IMR-90 (cell line): ENCODE results near the gene ASTL. TPM values are rescaled to one million over a fixed set of nuclear protein-coding genes. Genes with fewer than 3 reads are reported as not detected.

Experiments
- ATAC-seq: fragments of 200-7000 bp; cut with Tn5 transposase; 2 replicates; pipeline ENCODE4 v1.9.1; 2020; ENCODE audit warnings: low read depth, mild to moderate bottlenecking, moderate library complexity
- BruUV-seq: library from RNA; stranded (reverse); fragments of 400-500 nt; replicated peaks from 2 replicates; lab custom pipeline; 2021; lab: Mats Ljungman, UMichigan
- CTCF ChIA-PET: fragments of 300-600 bp; formaldehyde crosslinking; extraction: SDS; loops from one replicate; lab custom pipeline; 2021; ENCODE audit warnings: antibody characterized with exemption; lab: Yijun Ruan, JAX
- POLR2A ChIA-PET: fragments of 300-600 bp; sonication (Branson Sonifier 250); formaldehyde crosslinking; loops from one replicate; lab custom pipeline; 2022; ENCODE audit warnings: antibody characterized with exemption; ENCODE audit not compliant: unreplicated experiment; lab: Charles Lee
- DNase-seq: peaks from one replicate; pipeline ENCODE4 v3.0.0; 2013
- H2AFZ ChIP-seq: replicated peaks from 2 replicates; pipeline ENCODE3; 2013; ENCODE audit warnings: low read length, mild to moderate bottlenecking; ENCODE audit not compliant: poor library complexity
- H2AK5ac ChIP-seq: 2 replicates; pipeline ENCODE4 v1.6.1; 2013; ENCODE audit warnings: low read depth, low read length, inconsistent platforms
- H2AK9ac ChIP-seq: replicated peaks from 2 replicates; pipeline ENCODE3; 2013; ENCODE audit warnings: mild to moderate bottlenecking, low read depth, low read length, moderate library complexity; ENCODE audit not compliant: poor library complexity
- H2BK120ac ChIP-seq: 2 replicates; pipeline ENCODE4 v1.6.1; 2013; ENCODE audit warnings: low read depth, low read length, inconsistent platforms
- H2BK15ac ChIP-seq: 3 replicates; pipeline ENCODE4 v1.6.1; 2013; ENCODE audit warnings: low read depth, low read length, inconsistent platforms
- H2BK20ac ChIP-seq: 2 replicates; pipeline ENCODE4 v1.6.1; 2013; ENCODE audit warnings: low read depth, mild to moderate bottlenecking, inconsistent platforms, low read length, moderate library complexity
- H2BK5ac ChIP-seq: 2 replicates; pipeline ENCODE4 v1.6.1; 2013; ENCODE audit warnings: mild to moderate bottlenecking, low read depth, low read length, inconsistent platforms; ENCODE audit not compliant: poor library complexity, severe bottlenecking
- H3K14ac ChIP-seq: replicated peaks from 2 replicates; pipeline ENCODE4 v1.6.1; 2013; ENCODE audit warnings: low read depth, low read length, inconsistent platforms
- H3K18ac ChIP-seq: 2 replicates; pipeline ENCODE4 v1.6.1; 2013; ENCODE audit warnings: low read depth, low read length, control low read depth
- H3K23ac ChIP-seq: 2 replicates; pipeline ENCODE4 v1.6.1; 2013; ENCODE audit warnings: low read depth, low read length, inconsistent platforms
- H3K27ac ChIP-seq: 2 replicates; pipeline ENCODE4 v1.5.1; 2013; ENCODE audit warnings: mild to moderate bottlenecking, control low read depth, low read length; ENCODE audit not compliant: insufficient read depth
- H3K27me3 ChIP-seq: 2 replicates; pipeline ENCODE4 v1.6.1; 2013; ENCODE audit warnings: low read length; ENCODE audit not compliant: control insufficient read depth, insufficient read depth
- H3K36me3 ChIP-seq: 2 replicates; pipeline ENCODE4 v1.6.1; 2013; ENCODE audit warnings: low read length, mixed read lengths; ENCODE audit not compliant: control insufficient read depth, insufficient read depth
- H3K4ac ChIP-seq: 2 replicates; pipeline ENCODE4 v1.6.1; 2013; ENCODE audit warnings: low read depth, low read length, inconsistent platforms
- H3K4me1 ChIP-seq: 2 replicates; pipeline ENCODE4 v1.6.1; 2013; ENCODE audit warnings: low read length, mixed read lengths; ENCODE audit not compliant: control insufficient read depth, insufficient read depth
- H3K4me2 ChIP-seq: 2 replicates; pipeline ENCODE4 v1.6.1; 2013; ENCODE audit warnings: low read depth, mild to moderate bottlenecking, control low read depth, low read length, moderate library complexity
- H3K4me3 ChIP-seq: 2 replicates; pipeline ENCODE4 v1.5.1; 2013; ENCODE audit warnings: low read depth, mild to moderate bottlenecking, control low read depth, low read length, moderate library complexity; ENCODE audit not compliant: insufficient read depth
- H3K56ac ChIP-seq: 2 replicates; pipeline ENCODE4 v1.6.1; 2013; ENCODE audit warnings: low read length, inconsistent platforms; ENCODE audit not compliant: insufficient read depth; ENCODE audit errors: extremely low read depth
- H3K79me1 ChIP-seq, 2 experiments: 2 replicates each; pipeline ENCODE4 v1.6.1; 2013; ENCODE audit warnings: low read length in 2 of 2, inconsistent platforms in 1 of 2, low read depth in 1 of 2
- H3K9ac ChIP-seq: 2 replicates; pipeline ENCODE4 v1.6.1; 2013; ENCODE audit warnings: low read depth, low read length, control low read depth
- H3K9me1 ChIP-seq: 2 replicates; pipeline ENCODE4 v1.6.1; 2013; ENCODE audit warnings: low read length, inconsistent platforms; ENCODE audit not compliant: insufficient read depth
- H3K9me3 ChIP-seq: 2 replicates; pipeline ENCODE4 v1.6.1; 2013; ENCODE audit warnings: low read length; ENCODE audit not compliant: control insufficient read depth, insufficient read depth
- H4K20me1 ChIP-seq: 2 replicates; pipeline ENCODE4 v1.6.1; 2013; ENCODE audit warnings: low read length, inconsistent platforms; ENCODE audit not compliant: insufficient read depth
- H4K5ac ChIP-seq: 2 replicates; pipeline ENCODE4 v1.6.1; 2013; ENCODE audit warnings: mild to moderate bottlenecking, low read depth, low read length, control low read depth
- H4K8ac ChIP-seq, 2 experiments: 2 replicates each; pipeline ENCODE4 v1.6.1; 2013; ENCODE audit warnings: low read depth in 2 of 2, low read length in 2 of 2, control low read depth in 1 of 2, inconsistent platforms in 1 of 2
- H4K91ac ChIP-seq: 2 replicates; pipeline ENCODE4 v1.6.1; 2013; ENCODE audit warnings: low read depth, low read length, inconsistent platforms; ENCODE audit not compliant: insufficient read depth
- CEBPB ChIP-seq: IDR thresholded peaks from 2 replicates; pipeline ENCODE4 v1.6.1; 2012; ENCODE audit warnings: low read depth, low read length, improper control_type of control experiment
- CHD1 ChIP-seq: IDR thresholded peaks from 2 replicates; pipeline ENCODE4 v1.6.1; 2012; ENCODE audit warnings: low read depth, low read length, improper control_type of control experiment
- CTCF ChIP-seq: conservative IDR thresholded peaks from 2 replicates; pipeline ENCODE4 v1.5.1; 2012; ENCODE audit warnings: mild to moderate bottlenecking, low read depth, low read length, improper control_type of control experiment
- ELK1 ChIP-seq: fragments of 150-350 bp; IDR thresholded peaks from 2 replicates; pipeline ENCODE4 v1.6.1; 2016; ENCODE audit warnings: low read depth, mild to moderate bottlenecking, low read length, moderate library complexity, borderline replicate concordance
- FOS ChIP-seq: fragments of 150-350 bp; IDR thresholded peaks from 2 replicates; pipeline ENCODE4 v1.6.1; 2016; ENCODE audit warnings: low read depth, low read length
- MAZ ChIP-seq: IDR thresholded peaks from 2 replicates; pipeline ENCODE4 v1.6.1; 2012; ENCODE audit warnings: low read depth, mild to moderate bottlenecking, low read length, improper control_type of control experiment, moderate library complexity, borderline replicate concordance
- MXI1 ChIP-seq: IDR thresholded peaks from 2 replicates; pipeline ENCODE4 v1.6.1; 2012; ENCODE audit warnings: low read depth, mild to moderate bottlenecking, low read length, moderate library complexity, borderline replicate concordance
- RAD21 ChIP-seq: IDR thresholded peaks from 2 replicates; pipeline ENCODE4 v1.6.1; 2012; ENCODE audit warnings: low read length, improper control_type of control experiment
- RCOR1 ChIP-seq: IDR thresholded peaks from 2 replicates; pipeline ENCODE4 v1.6.1; 2012; ENCODE audit warnings: mild to moderate bottlenecking, low read length, improper control_type of control experiment; ENCODE audit not compliant: insufficient replicate concordance
- USF2 ChIP-seq: fragments of 150-350 bp; IDR thresholded peaks from 2 replicates; pipeline ENCODE4 v1.6.1; 2017; ENCODE audit warnings: mild to moderate bottlenecking, antibody characterized with exemption, low read length, low read depth
- WGBS, 2 experiments: methylation state at CpG; one replicate each; pipeline versions ENCODE4 v1.1.5 to v1.1.7; 2013; ENCODE audit warnings: missing lambda C conversion rate in 2 of 2; ENCODE audit not compliant: insufficient read length in 1 of 2; ENCODE audit errors: extremely low coverage in 2 of 2; 5-methylcytosine and 5-hydroxymethylcytosine counted together
- dilution Hi-C: fragments of 300-500 bp; cut with HindIII; formaldehyde crosslinking; loops from one replicate; pipeline ENCODE4 v1.14.3; 2018; ENCODE audit warnings: low sequenced_read_pairs; ENCODE audit not compliant: unreplicated experiment
- in situ Hi-C: fragments of 300-500 bp; cut with MboI; formaldehyde crosslinking; loops from 3 replicates; pipeline ENCODE4 v1.14.3; 2019; ENCODE audit warnings: low sequenced_read_pairs, inconsistent platforms, mixed read lengths
- intact Hi-C: fragments of 100-400 bp; cut with micrococcal nuclease; formaldehyde crosslinking; loops from 2 replicates; pipeline ENCODE4 v1.10.0; 2022
- polyA plus RNA-seq, 3 experiments: library from polyadenylated mRNA; depleted of rRNA; stranded (reverse); fragments of >200 nt; gene quantifications; 2 replicates each; pipeline ENCODE4 v1.2.3, GENCODE V29; 2012; ENCODE audit warnings: low replicate concordance in 1 of 3
- total RNA-seq: library from RNA; depleted of rRNA; stranded (reverse); fragments of >200 nt; gene quantifications from 2 replicates; pipeline ENCODE4 v1.2.3, GENCODE V29; 2012

Gene ASTL
- total and polyA plus RNA-seq, 2 of the 4 experiments (the other 2 are of a cell fraction), result not detected

GRCh38 chr2:96108151-96108540 lies 30.2 kb downstream of the ASTL start:
- H3K23ac ChIP-seq, result no peak overlapping the region
- H3K27ac ChIP-seq, result no peak overlapping the region
- no peak overlapping the region for H3K4me2 ChIP-seq
- no peak overlapping the region for H3K18ac ChIP-seq
- peaks cover 15% of the 10 kb centered on the region for H3K9me3 ChIP-seq
- TF ChIP-seq MAZ (no peak), FOS (no peak), USF2 (no peak), RCOR1 (no peak), ELK1 (no peak), RAD21 (no peak), CEBPB (no peak), CTCF (no peak), CHD1 (no peak), MXI1 (no peak)
- 60% methylated on average over 1 of the region's 5 CpGs; no CpG with 5 or more reads in 1 of the 2 experiments for WGBS, 2 experiments
- no peaks in the 10 kb centered on the region for H3K9me1 ChIP-seq
- ATAC-seq (no peak), DNase-seq (no peak)
- no peak overlapping the region for H2BK20ac ChIP-seq
- intact Hi-C loops (no loop called here), in situ Hi-C loops (loop anchor here (25.0 kb wide), 1 partner anchor 96 kb away; no protein-coding TSS in a partner anchor), dilution Hi-C loops (no loop called here)
- no peaks in the 10 kb centered on the region; the same call in 1 of the 2 replicates for H3K4me1 ChIP-seq
- no peak overlapping the region for H2AFZ ChIP-seq
- H3K4ac ChIP-seq, result no peak overlapping the region
- H3K27me3 ChIP-seq, result peaks cover 62% of the 10 kb centered on the region
- no peak overlapping the region for H3K9ac ChIP-seq
- H2BK120ac ChIP-seq, result no peak overlapping the region
- CTCF ChIA-PET, result interaction anchor here (0.9 kb wide), 1 partner anchor 9 kb away, joined by 4 read pairs; no protein-coding TSS in a partner anchor
- no TSS peak for BruUV-seq
- H2BK15ac ChIP-seq, result no peak overlapping the region
- H3K14ac ChIP-seq, result no peak overlapping the region
- H4K91ac ChIP-seq, result no peak overlapping the region
- no peaks in the 10 kb centered on the region for H3K79me1 ChIP-seq
- no peaks in the 10 kb centered on the region for H3K36me3 ChIP-seq
- no peak overlapping the region for H3K4me3 ChIP-seq
- H2AK5ac ChIP-seq, result no peak overlapping the region
- H4K5ac ChIP-seq, result no peak overlapping the region
- POLR2A ChIA-PET, result no interaction called here
- H2AK9ac ChIP-seq, result no peak overlapping the region
- no peak overlapping the region for H4K8ac ChIP-seq
- no peaks in the 10 kb centered on the region for H4K20me1 ChIP-seq
- no peak overlapping the region for H3K56ac ChIP-seq
- H2BK5ac ChIP-seq, result no peak overlapping the region
